Fibroblast of villous mesenchyme (primary cell): Measurements from ENCODE around the gene CD69. TPM values are rescaled to one million over a fixed set of nuclear protein-coding genes. Genes with fewer than 3 reads are reported as not detected.

Source experiments
- DNase-seq: peaks from one replicate; pipeline ENCODE4 v3.0.0-alpha.2; 2010; ENCODE audit warnings: low read depth
- H3K4me3 ChIP-seq: 2 replicates; pipeline ENCODE4 v1.5.1; 2011; ENCODE audit warnings: low read depth, mild to moderate bottlenecking, low read length
- CTCF ChIP-seq: IDR thresholded peaks from 2 replicates; pipeline ENCODE4 v1.5.1; 2012; ENCODE audit warnings: low read depth, mild to moderate bottlenecking, low read length; ENCODE audit not compliant: insufficient read depth
- total RNA-seq: library from RNA; depleted of rRNA; stranded (reverse); fragments of >200 nt; gene quantifications from 2 replicates; pipeline ENCODE4 v1.2.3, GENCODE V29; 2012

Gene CD69
- total RNA-seq, 1 donor = not detected

GRCh38 chr12:9730011-9730410 lies 30.7 kb downstream of the CD69 start:
- DNase-seq = no peak
- no peak for TF ChIP-seq CTCF
- H3K4me3 ChIP-seq = no peak overlapping the region

- H3K4me3 ChIP-seq = no peak overlapping the region
- no peak for DNase-seq
- no peak for TF ChIP-seq CTCF
These were observed 31.6 kb downstream of the CD69 start for GRCh38 chr12:9729082-9729481.

- no peak for DNase-seq
- no peak for TF ChIP-seq CTCF
- H3K4me3 ChIP-seq = no peak overlapping the region
These were observed 32.9 kb downstream of the CD69 start for GRCh38 chr12:9727813-9728212.

- no peak overlapping the region for H3K4me3 ChIP-seq
- no peak for TF ChIP-seq CTCF
- no peak for DNase-seq
These were observed 35.4 kb downstream of the CD69 start for GRCh38 chr12:9725213-9725870.

- H3K4me3 ChIP-seq = no peak overlapping the region
- TF ChIP-seq CTCF = no peak
- no peak for DNase-seq
These were observed 36.7 kb downstream of the CD69 start for GRCh38 chr12:9724023-9724422.

- no peak for TF ChIP-seq CTCF
- no peak overlapping the region for H3K4me3 ChIP-seq
- DNase-seq = peak; percentile 86
These were observed 39.2 kb downstream of the CD69 start for GRCh38 chr12:9721394-9722092.
